HS-27A (cell line): Measurements from ENCODE around the gene HDAC2.

ENCODE experiments used
- DNase-seq: peaks from one replicate; pipeline ENCODE4 v3.0.0-alpha.2; 2012; ENCODE audit warnings: low read depth, missing footprints

The HDAC2 gene

DNA sequence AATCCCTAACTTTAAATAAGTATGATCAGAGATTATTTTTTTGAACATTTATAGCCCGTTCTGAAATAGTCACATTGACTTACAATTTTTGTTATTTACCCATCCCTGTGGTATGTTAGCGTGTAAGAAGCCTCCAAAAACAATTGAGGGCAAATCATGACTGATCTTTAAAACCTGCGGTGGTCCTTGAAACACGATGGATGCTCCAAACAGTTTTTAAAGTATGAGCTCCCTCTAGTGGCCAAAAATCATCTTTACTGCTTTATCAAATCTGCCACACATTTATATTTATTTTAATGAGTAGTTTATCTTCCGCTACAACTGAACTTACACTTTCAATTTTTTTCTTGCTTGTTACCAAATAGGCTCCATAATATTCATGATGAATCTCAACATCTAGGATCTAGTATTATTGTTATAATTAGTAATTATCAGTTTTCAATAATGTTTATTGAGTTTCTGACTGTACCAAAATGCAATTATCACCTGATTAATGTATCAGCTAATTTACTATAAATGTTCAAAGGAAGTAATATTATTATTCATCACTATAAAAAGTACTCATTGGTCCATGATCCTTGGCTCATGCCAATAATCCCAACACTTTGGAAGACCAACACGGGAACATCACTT is 61.6 kb downstream of the HDAC2 start:
- peak; percentile 65 for DNase-seq

DNA sequence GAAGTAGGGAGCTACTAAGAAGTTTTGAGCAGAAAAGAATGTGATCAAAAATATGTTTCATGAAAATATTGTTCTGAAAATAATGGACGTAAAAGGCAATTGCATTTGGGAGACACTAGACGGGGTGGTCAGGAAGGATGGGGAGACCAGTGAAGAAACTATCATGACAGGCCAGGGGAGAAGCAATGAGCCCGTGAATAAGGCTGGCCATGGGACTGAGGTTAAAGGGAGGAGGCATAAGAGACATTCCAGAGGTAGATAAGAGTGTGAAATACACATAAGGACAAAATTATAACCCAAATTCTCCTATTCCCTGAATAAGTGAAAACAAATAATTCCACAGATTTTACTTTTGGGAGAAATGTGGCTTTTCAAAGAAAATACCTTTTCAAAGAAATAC is 62.1 kb downstream of the HDAC2 start:
- no peak for DNase-seq

DNA sequence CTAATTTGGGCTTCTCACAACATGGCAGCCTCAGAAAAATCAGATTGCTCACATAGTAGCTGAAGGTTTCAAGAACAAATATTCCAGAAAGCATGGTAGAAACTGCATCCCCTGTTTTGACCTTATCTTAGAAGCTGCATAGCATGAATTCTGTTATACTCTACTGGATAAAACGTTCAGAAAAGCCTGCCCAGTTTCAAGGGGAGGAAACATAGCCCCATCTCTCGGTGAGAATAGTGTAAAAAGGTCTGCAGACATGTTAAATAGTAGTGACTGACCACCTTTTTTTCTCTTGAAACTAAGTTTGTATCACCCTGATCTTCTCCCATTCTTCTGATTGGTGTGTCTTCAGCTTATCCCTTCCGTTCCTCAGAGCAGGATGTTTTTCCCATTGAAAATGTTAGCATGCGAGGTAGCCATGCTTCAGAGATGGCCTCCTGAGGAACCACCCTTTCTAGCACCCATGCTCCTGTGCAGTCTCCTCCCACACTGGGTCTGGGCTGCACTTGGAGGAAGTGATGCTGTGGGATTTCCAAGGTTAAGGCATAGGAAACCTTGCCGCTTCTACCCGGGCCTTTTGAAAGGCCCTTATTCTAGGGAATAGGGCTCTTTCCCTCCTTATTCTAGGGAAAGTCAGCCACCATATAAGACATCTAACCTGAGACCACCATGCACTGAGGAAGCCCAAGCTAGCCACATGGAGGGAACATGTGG is 63.7 kb downstream of the HDAC2 start:
- no peak for DNase-seq

GRCh38 chr6:113903666-113904330 is 67.2 kb downstream of the HDAC2 start:
- no peak for DNase-seq

DNA sequence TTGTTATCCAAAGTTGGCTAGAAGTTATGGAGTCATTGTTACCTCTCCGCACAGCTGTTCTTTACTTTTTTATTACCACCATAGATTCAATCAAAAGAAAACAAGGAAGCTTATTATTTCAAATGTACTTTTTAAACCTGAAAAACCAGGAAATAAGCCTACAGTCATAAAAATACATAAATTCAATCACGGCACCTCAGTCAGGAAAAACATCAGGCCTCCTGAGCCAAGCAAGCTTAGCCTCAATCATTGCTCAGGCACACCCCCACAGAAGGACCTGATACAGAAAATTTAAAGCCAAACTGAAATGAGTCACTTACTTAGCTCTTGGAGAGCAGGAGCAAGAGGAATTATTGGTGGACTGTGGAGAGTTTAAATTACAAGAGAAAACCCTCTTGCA is 69.5 kb downstream of the HDAC2 start:
- no peak for DNase-seq

GRCh38 chr6:113894712-113895674 is 76.0 kb downstream of the HDAC2 start:
- no peak for DNase-seq

DNA sequence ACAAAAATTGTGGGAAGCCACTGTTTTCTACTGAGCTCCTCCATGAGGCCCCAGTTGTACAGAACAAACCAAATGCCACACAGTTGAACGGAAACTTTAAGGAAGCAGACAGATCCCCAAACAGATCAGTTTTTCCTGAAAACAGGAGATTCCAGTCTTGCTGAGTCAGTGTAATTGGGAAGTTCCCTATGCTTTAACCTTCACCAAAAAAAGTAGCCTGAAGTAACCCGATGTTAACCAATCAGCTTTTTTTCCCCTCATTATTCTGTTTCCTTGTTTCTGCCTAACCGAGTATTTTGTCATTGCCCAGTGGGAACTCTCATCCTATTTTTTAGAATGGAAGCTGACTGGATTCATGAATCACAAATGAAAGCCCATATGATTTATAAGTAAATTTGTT is 77.1 kb downstream of the HDAC2 start:
- no peak for DNase-seq

DNA sequence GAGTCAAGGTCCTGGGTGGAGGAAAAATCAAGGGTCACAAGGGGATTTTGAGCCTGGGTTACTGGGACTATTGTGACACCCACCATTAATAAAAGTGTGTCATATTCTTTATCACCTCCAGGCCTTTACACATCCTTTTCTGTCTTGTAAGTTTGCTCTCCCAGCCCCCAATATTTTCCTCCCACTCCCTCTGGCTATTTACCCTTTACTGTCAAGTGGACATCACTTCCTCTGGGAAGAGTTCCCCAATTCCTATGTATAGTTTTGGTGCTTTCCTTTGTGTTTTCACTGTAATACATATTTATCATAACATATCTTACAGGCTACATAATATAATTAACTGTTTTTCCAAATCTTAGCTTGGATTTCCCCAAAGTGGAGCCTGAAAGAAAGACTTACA is 77.5 kb downstream of the HDAC2 start:
- no peak for DNase-seq

DNA sequence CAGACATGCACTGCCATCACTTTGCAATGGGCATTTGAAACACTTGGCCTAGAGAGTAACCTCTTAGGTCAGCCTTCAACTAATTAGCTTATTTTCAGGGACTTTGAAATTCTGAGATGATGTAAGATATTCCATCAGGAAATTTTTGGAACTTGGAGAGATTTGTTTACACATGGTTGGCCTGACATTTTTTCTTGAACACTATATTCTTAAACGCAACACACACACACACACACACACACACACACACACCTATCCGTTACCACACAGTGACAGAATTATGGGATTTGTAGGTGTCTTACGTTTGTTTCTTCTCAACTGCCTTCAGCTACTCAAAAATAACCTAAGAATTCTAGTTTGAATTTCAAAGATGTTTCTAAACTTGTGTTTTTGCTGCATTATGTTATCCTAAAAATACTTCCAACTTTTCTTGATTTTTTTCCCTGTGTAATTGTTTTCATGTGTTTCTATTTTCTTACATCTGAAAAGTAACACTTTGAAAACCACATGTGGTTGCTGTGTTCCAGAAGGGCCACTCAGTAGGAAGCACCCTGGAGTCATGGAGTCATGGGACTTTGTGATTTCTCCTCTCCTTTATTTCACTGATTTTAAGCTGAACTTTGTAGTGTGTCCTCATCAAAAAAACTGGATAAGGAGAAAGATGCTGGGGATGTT is 81.9 kb downstream of the HDAC2 start:
- no peak for DNase-seq

- DNase-seq, result no peak
These were observed 82.5 kb downstream of the HDAC2 start for GRCh38 chr6:113888493-113888892.

- no peak for DNase-seq
These were observed 84.4 kb downstream of the HDAC2 start for GRCh38 chr6:113886512-113886911.

DNA sequence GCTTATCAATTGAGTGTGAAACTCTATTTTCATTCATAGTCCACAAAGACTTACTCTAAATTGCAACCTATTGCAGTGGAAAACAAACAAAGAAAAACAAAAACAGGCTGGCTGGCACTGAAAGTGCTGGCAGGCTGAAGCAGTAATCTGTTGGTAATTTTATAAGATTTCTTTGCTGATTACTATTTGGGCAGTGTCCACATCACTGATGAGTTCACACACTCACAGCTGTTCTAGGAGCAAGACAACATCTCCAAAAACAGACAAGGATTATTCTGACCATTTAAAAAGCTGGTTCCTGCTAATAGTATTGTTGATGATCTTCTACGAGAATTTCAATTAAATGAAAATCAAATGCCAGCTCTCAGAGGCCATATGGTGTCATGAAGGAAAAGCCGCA is 86.9 kb downstream of the HDAC2 start:
- no peak for DNase-seq
